Breast epithelium (tissue), 3 donors: ENCODE data around the gene USP11.

Experiments used
- POLR2A ChIP-seq: fragments of 450-650 bp; IDR thresholded peaks from one replicate; pipeline ENCODE4 v1.6.1; 2016; ENCODE audit warnings: antibody characterized with exemption, mild to moderate bottlenecking, moderate library complexity
- POLR2AphosphoS5 ChIP-seq, 3 donors: sonication (generic); formaldehyde crosslinking; IDR thresholded peaks; one replicate each; pipeline ENCODE4 v1.6.1; 2017; ENCODE audit warnings: antibody characterized with exemption in 3 of 3
- TF ChIP-seq, protein P1 (sequence below), 3 donors: fragments of 450-650 bp; IDR thresholded peaks; one replicate each; pipeline ENCODE4 v1.5.1; 2016 to 2017; ENCODE audit warnings: antibody characterized with exemption in 3 of 3, mild to moderate bottlenecking in 3 of 3, moderate library complexity in 3 of 3

DNA sequence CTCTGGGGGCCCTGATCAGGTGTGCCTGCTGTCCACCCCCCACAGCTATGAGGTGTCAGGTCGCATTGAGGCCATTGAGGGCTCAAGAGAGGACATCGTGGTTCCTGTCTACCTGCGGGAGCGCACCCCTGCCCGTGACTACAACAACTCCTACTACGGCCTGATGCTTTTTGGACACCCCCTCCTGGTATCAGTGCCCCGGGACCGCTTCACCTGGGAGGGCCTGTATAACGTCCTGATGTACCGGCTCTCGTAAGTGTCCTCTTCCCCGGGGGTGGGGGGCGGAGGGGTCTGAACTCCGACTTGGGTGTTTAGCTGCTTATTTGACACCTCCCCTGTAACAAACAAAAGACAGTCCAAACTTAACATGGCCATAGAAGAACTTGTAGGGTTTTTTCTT is 10.5 kb downstream of the USP11 start:
- TF ChIP-seq, protein P1, sequence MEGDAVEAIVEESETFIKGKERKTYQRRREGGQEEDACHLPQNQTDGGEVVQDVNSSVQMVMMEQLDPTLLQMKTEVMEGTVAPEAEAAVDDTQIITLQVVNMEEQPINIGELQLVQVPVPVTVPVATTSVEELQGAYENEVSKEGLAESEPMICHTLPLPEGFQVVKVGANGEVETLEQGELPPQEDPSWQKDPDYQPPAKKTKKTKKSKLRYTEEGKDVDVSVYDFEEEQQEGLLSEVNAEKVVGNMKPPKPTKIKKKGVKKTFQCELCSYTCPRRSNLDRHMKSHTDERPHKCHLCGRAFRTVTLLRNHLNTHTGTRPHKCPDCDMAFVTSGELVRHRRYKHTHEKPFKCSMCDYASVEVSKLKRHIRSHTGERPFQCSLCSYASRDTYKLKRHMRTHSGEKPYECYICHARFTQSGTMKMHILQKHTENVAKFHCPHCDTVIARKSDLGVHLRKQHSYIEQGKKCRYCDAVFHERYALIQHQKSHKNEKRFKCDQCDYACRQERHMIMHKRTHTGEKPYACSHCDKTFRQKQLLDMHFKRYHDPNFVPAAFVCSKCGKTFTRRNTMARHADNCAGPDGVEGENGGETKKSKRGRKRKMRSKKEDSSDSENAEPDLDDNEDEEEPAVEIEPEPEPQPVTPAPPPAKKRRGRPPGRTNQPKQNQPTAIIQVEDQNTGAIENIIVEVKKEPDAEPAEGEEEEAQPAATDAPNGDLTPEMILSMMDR (IDR thresholded peaks at IDR 0.05) = no peak
- no peak for TF ChIP-seq POLR2AphosphoS5 (IDR thresholded peaks at IDR 0.05)
- TF ChIP-seq POLR2A = no peak
